DOHH2 (cell line): ENCODE results near the gene FRMPD4.

Experiments used
- H3F3A ChIP-seq: fragments of 200-600 bp; sonication (generic), shearing (Covaris generic); 2 replicates; pipeline ENCODE4 v1.6.0; 2016; ENCODE audit warnings: antibody characterized with exemption, mild to moderate bottlenecking; ENCODE audit not compliant: control insufficient read depth, insufficient read depth
- H3K27ac ChIP-seq: fragments of 200-600 bp; sonication (generic); 2 replicates; pipeline ENCODE4 v1.5.1; 2014; ENCODE audit warnings: low read depth, mild to moderate bottlenecking, low read length, moderate library complexity
- H3K27me3 ChIP-seq: fragments of 200-600 bp; sonication (generic); 2 replicates; pipeline ENCODE4 v1.6.1; 2014; ENCODE audit warnings: mild to moderate bottlenecking, low read length, mixed read lengths; ENCODE audit not compliant: control insufficient read depth
- H3K36me3 ChIP-seq: fragments of 200-600 bp; sonication (generic); 2 replicates; pipeline ENCODE4 v1.6.1; 2014; ENCODE audit warnings: mild to moderate bottlenecking, low read length, moderate library complexity, mixed read lengths; ENCODE audit not compliant: control insufficient read depth
- H3K4me1 ChIP-seq: fragments of 200-600 bp; sonication (generic); 2 replicates; pipeline ENCODE4 v1.6.1; 2014; ENCODE audit warnings: mild to moderate bottlenecking, low read length, mixed read lengths; ENCODE audit not compliant: control insufficient read depth
- H3K4me2 ChIP-seq: fragments of 200-600 bp; sonication (generic); 2 replicates; pipeline ENCODE4 v1.6.0; 2014; ENCODE audit warnings: mild to moderate bottlenecking, low read length, moderate library complexity
- H3K4me3 ChIP-seq: fragments of 200-600 bp; sonication (generic); 2 replicates; pipeline ENCODE4 v1.5.1; 2014; ENCODE audit warnings: mild to moderate bottlenecking, low read length, mixed read lengths
- H3K79me2 ChIP-seq: fragments of 200-600 bp; sonication (generic); 2 replicates; pipeline ENCODE4 v1.6.1; 2014; ENCODE audit warnings: mild to moderate bottlenecking, low read length, mixed read lengths; ENCODE audit not compliant: control insufficient read depth
- H3K9me2 ChIP-seq: fragments of 200-600 bp; sonication (generic); replicated peaks from 2 replicates; pipeline ENCODE4 v1.6.1; 2014; ENCODE audit warnings: mild to moderate bottlenecking, low read length, mixed read lengths; ENCODE audit not compliant: control insufficient read depth
- H3K9me3 ChIP-seq: fragments of 200-600 bp; sonication (generic); 2 replicates; pipeline ENCODE4 v1.6.1; 2014; ENCODE audit warnings: antibody characterized with exemption, low read length, mixed read lengths; ENCODE audit not compliant: control insufficient read depth, insufficient read depth
- H4K20me1 ChIP-seq: fragments of 200-600 bp; sonication (generic); 2 replicates; pipeline ENCODE4 v1.6.0; 2014; ENCODE audit warnings: low read depth, mild to moderate bottlenecking, antibody characterized with exemption, low read length, moderate library complexity; ENCODE audit not compliant: control insufficient read depth, insufficient read depth
- CTCF ChIP-seq: fragments of 200-600 bp; sonication (generic); IDR thresholded peaks from one replicate; pipeline ENCODE4 v1.5.1; 2014; ENCODE audit warnings: antibody characterized with exemption, mild to moderate bottlenecking, low read depth, low read length; ENCODE audit not compliant: poor library complexity, severe bottlenecking
- EZH2phosphoT487 ChIP-seq: fragments of 200-600 bp; sonication (generic); IDR thresholded peaks from 2 replicates; pipeline ENCODE4 v1.6.1; 2017; ENCODE audit warnings: borderline replicate concordance, mild to moderate bottlenecking, antibody characterized with exemption, low read length, moderate library complexity, mixed read lengths

Gene FRMPD4

GRCh38 chrX:12548341-12548740, 410.1 kb downstream of the FRMPD4 start:
- H3K36me3 ChIP-seq: no peaks in the 10 kb centered on the region
- H3K27ac ChIP-seq: no peak overlapping the region
- no peak overlapping the region for H3K4me2 ChIP-seq
- no peaks in the 10 kb centered on the region for H4K20me1 ChIP-seq
- H3K79me2 ChIP-seq: no peaks in the 10 kb centered on the region
- H3F3A ChIP-seq: no peaks in the 10 kb centered on the region
- H3K9me2 ChIP-seq: no peaks in the 10 kb centered on the region
- H3K4me3 ChIP-seq: no peak overlapping the region
- H3K4me1 ChIP-seq: no peaks in the 10 kb centered on the region
- TF ChIP-seq EZH2phosphoT487 (no peak), CTCF (no peak)
- H3K27me3 ChIP-seq: no peaks in the 10 kb centered on the region
- no peaks in the 10 kb centered on the region for H3K9me3 ChIP-seq

GRCh38 chrX:12548746-12549145, 410.5 kb downstream of the FRMPD4 start:
- no peaks in the 10 kb centered on the region for H4K20me1 ChIP-seq
- H3K4me2 ChIP-seq: no peak overlapping the region
- no peaks in the 10 kb centered on the region for H3K9me2 ChIP-seq
- H3K36me3 ChIP-seq: no peaks in the 10 kb centered on the region
- no peaks in the 10 kb centered on the region for H3K9me3 ChIP-seq
- H3K4me1 ChIP-seq: no peaks in the 10 kb centered on the region
- no peaks in the 10 kb centered on the region for H3F3A ChIP-seq
- TF ChIP-seq EZH2phosphoT487 (no peak), CTCF (no peak)
- H3K27ac ChIP-seq: no peak overlapping the region
- no peaks in the 10 kb centered on the region for H3K27me3 ChIP-seq
- no peak overlapping the region for H3K4me3 ChIP-seq
- no peaks in the 10 kb centered on the region for H3K79me2 ChIP-seq

GRCh38 chrX:12554206-12554605, 415.9 kb downstream of the FRMPD4 start:
- Histone ChIP-seq H3K4me3 (no peak overlapping the region), H3K36me3 (no peaks in the 10 kb centered on the region), H3K4me1 (no peaks in the 10 kb centered on the region), H3K9me3 (no peaks in the 10 kb centered on the region), H3K27ac (no peak overlapping the region), H3F3A (no peaks in the 10 kb centered on the region), H4K20me1 (no peaks in the 10 kb centered on the region), H3K27me3 (no peaks in the 10 kb centered on the region), H3K9me2 (no peaks in the 10 kb centered on the region), H3K4me2 (no peak overlapping the region), H3K79me2 (no peaks in the 10 kb centered on the region)
- no peak for TF ChIP-seq CTCF

DNA sequence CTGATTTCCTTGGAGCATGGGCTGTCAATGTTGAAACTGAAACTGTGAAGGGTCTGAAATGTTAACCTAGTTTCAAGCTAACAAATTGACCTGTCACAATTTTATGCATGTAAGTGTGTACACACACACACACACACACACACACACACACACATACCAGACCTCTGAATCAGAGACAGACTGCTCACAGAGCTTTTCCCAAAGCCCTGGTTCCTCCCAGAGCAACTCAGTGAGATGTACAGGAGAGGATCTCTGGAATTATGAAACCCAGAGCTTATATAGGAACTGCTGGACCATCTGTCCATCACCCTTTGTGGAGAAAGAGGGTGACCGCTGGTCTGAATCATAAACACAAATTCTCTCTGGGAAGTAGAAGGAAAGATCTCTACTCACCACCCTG, 424.8 kb downstream of the FRMPD4 start:
- Histone ChIP-seq H4K20me1 (no peaks in the 10 kb centered on the region), H3K27ac (no peak overlapping the region)
- TF ChIP-seq CTCF (no peak), EZH2phosphoT487 (no peak)

More for the DNA sequence above, 424.8 kb downstream of the FRMPD4 start:
- Histone ChIP-seq H3K79me2 (no peaks in the 10 kb centered on the region), H3K4me1 (no peaks in the 10 kb centered on the region), H3K4me2 (no peak overlapping the region), H3F3A (no peaks in the 10 kb centered on the region), H3K27me3 (no peaks in the 10 kb centered on the region), H3K9me2 (no peaks in the 10 kb centered on the region), H3K9me3 (no peaks in the 10 kb centered on the region), H3K4me3 (no peak overlapping the region), H3K36me3 (no peaks in the 10 kb centered on the region)
